Amygdala (tissue), 56 donors: ENCODE data around the gene OR4K17.
"Not testable (repeated sequence)": the region's sequence is repeated elsewhere in the genome, so short reads cannot be mapped to it uniquely, and the experiment has no call there.

ENCODE experiments used
- DNase-seq, 56 donors: peaks; one replicate each; lab custom pipeline; 2025; lab: John Stamatoyannopoulos, UW

Gene OR4K17, protein sequence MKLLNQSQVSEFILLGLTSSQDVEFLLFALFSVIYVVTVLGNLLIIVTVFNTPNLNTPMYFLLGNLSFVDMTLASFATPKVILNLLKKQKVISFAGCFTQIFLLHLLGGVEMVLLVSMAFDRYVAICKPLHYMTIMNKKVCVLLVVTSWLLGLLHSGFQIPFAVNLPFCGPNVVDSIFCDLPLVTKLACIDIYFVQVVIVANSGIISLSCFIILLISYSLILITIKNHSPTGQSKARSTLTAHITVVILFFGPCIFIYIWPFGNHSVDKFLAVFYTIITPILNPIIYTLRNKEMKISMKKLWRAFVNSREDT

GRCh38 chr14:20110438-20110837, at the start of gene OR4K17:
Gene OR4K17, plus strand, starts transcription at chr14:20110739. Its CDS starts 6,761 bp downstream, at chr14:20117500.
- no peak for DNase-seq

DNA sequence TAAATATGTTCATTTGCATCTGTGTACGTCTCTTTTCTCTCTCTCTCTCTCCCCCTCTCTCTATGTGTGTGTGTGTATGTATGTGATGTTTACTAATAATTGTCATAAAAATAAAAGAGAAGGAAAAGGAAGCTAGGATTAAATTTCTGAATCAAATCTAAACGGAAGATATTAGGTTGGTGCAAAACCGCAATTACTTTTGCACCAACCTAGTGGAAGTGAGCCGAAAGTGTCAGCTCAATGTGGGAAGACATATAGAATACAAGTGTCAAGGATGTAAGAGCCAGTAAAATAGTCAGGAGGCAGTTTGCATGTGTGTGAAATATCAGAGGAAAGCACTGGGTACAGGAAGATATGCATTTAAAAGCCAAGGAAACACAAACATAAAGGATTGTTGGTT, 18.5 kb upstream of the OR4K17 start:
- DNase-seq: no peak

GRCh38 chr14:20093442-20093841, 17.1 kb upstream of the OR4K17 start:
- DNase-seq: no peak

- DNase-seq: not testable (repeated sequence)
These were observed 11.4 kb upstream of the OR4K17 start for GRCh38 chr14:20098926-20099770.

GRCh38 chr14:20112321-20112720, 1.8 kb downstream of the OR4K17 start:
- DNase-seq: no peak

DNA sequence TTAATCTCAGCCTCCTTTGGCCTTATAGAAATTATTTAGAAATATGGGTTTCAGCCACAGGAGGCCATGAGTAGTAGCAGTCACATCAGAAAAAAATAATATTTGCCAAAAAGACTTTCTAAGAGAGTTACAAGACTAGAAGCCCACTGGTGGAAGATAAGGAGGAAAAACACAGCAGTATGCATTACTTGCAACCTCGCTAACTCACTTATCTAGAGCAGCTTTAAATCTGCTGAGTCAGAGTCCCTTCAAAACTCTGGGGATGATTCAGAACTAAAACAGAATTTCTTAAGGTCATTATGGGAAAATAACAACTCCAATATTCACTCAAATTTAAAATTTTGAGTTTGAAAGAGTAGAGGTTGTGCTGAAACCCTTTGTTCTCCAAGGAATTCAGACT, 6.2 kb downstream of the OR4K17 start:
- no peak for DNase-seq

DNA sequence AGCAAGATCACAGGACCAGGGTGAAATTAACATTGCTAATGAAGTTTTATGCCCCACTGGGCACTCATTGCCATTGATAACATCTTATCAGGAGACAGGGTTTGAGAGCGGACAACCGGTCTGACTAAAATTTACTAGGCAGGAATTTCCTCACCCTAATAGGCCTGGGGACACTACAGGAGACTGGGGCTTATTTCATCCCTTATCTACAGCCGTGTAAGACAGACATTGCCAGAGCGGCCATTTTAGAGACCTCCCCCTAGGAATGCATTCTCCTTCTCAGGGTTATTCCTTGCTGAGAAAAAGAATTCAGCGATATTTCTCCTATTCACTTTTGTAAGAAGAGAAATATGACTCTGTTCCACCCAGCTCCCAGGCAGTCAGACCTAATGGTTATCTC, 8.3 kb downstream of the OR4K17 start:
- DNase-seq: no peak

- no peak for DNase-seq
These were observed 28.0 kb downstream of the OR4K17 start, which contains the start of gene OR4N5 for GRCh38 chr14:20138520-20138919. Gene OR4N5, plus strand, starts transcription at chr14:20138820. Its CDS starts 4,916 bp downstream, at chr14:20143736.

DNA sequence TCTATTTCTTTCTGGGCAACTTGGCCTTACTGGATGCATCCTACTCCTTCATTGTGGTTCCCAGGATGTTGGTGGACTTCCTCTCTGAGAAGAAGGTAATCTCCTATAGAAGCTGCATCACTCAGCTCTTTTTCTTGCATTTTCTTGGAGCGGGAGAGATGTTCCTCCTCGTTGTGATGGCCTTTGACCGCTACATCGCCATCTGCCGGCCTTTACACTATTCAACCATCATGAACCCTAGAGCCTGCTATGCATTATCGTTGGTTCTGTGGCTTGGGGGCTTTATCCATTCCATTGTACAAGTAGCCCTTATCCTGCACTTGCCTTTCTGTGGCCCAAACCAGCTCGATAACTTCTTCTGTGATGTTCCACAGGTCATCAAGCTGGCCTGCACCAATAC, 33.4 kb downstream of the OR4K17 start:
- DNase-seq: no peak

- no peak for DNase-seq
These were observed 34.3 kb downstream of the OR4K17 start for GRCh38 chr14:20144820-20145219.

DNA sequence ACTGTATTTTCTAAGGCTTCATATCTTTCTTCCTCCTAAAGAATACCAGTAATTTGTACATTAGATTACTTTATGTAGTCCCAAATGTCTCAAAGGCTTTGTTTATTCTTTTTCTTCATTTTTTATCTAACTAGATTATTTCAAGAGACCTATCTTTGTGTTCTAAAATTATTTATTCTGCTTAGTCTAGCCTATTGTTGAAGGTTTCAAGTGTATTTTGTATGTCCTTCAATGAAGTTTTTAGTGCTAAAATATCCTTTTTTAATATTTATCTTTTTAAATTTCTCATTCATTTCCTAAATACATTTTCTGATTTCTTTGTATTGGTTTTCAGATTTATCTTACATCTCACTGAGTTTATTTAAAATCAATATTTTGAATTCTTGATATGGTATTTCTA, 53.9 kb downstream of the OR4K17 start:
- DNase-seq: no peak

GRCh38 chr14:20167091-20167490, 56.6 kb downstream of the OR4K17 start:
- DNase-seq: no peak

DNA sequence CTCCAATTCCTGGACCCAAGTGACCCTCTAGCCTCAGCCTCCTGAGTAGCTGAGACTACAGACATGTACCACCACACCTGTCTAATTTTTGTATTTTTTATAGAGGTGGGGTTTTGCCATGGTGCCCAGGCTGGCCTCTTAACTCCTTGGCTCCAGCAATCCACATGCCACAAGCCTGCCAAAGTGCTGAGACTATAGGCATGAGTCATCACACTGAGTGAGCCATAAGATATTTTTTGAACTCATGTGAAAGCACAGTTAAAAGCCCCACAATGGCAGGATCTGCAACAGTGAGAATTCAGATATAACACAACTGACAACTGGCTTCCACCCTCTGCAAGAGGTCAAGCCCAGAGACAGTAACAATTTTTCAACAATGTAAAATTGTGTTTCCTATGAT, 59.3 kb downstream of the OR4K17 start:
- DNase-seq: not testable (repeated sequence)
